Ramos (cell line): Measurements from ENCODE around the gene ESYT3.

Source experiments
- in situ Hi-C: fragments of 300-500 bp; cut with MboI; formaldehyde crosslinking; loops from one replicate; pipeline ENCODE4 v1.14.3; 2022; ENCODE audit warnings: low sequenced_read_pairs; ENCODE audit not compliant: unreplicated experiment

The ESYT3 gene, protein sequence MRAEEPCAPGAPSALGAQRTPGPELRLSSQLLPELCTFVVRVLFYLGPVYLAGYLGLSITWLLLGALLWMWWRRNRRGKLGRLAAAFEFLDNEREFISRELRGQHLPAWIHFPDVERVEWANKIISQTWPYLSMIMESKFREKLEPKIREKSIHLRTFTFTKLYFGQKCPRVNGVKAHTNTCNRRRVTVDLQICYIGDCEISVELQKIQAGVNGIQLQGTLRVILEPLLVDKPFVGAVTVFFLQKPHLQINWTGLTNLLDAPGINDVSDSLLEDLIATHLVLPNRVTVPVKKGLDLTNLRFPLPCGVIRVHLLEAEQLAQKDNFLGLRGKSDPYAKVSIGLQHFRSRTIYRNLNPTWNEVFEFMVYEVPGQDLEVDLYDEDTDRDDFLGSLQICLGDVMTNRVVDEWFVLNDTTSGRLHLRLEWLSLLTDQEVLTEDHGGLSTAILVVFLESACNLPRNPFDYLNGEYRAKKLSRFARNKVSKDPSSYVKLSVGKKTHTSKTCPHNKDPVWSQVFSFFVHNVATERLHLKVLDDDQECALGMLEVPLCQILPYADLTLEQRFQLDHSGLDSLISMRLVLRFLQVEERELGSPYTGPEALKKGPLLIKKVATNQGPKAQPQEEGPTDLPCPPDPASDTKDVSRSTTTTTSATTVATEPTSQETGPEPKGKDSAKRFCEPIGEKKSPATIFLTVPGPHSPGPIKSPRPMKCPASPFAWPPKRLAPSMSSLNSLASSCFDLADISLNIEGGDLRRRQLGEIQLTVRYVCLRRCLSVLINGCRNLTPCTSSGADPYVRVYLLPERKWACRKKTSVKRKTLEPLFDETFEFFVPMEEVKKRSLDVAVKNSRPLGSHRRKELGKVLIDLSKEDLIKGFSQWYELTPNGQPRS

DNA sequence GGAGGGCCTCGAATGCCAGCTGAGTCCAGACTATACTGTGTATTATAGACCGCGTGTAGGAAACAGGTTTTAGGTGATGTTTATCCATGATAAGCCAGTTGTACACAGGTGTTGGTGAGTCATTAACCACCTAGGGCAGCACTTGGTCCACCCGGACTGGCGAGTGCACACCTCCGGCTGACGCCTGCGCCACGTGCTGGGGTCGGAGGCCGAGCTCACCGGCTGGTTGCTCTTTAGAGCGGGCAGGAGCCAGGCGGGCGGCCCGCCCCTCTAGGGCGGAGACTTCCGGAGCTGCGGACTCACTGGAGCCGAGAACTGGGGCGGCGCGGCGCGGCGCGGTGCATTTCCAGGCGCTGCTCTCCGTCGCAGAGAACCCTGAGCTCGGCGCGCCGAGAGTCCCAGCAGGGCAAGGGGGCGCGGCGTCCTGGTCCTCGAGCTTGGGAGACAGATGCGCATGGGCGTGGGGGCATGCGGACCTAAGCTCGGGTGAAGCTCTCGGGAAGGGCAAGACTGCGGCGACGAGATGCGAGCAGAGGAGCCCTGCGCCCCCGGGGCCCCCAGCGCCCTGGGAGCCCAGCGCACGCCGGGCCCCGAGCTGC is at the start of gene ESYT3:
Gene ESYT3, plus strand, starts transcription at position 341 of the 599 bp plus-strand sequence. Its CDS starts 183 bp downstream, at position 524.
- in situ Hi-C loops, result no loop called here

GRCh38 chr3:138384976-138385375 is 49.4 kb upstream of the ESYT3 start:
- in situ Hi-C loops, result no loop called here

GRCh38 chr3:138389144-138389601 is 45.2 kb upstream of the ESYT3 start:
- in situ Hi-C loops, result no loop called here

- in situ Hi-C loops, result no loop called here
These were observed 44.4 kb upstream of the ESYT3 start for GRCh38 chr3:138389841-138390581.

- in situ Hi-C loops, result no loop called here
These were observed 43.9 kb upstream of the ESYT3 start for GRCh38 chr3:138390582-138390932.

DNA sequence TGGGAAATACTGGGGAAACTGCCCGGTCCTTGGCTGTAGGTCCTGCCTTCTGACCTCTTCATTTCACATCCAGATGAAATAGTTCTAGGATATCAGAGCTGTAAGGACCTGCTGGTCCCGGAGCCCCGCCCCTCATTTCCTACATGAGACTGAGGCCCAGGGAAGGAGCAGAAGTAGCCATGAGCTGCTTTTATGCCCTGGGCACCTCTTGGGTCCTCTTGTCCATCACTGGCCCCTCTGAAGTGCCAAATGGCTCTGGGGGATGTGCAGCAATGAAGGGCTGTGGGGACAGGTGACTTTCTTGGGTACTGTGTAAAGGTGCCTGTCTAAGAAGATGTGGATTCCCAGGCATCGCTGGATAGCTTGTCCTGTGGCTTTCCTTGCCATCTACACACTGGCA is 40.3 kb upstream of the ESYT3 start:
- in situ Hi-C loops, result no loop called here

GRCh38 chr3:138394686-138395085 is 39.7 kb upstream of the ESYT3 start:
- in situ Hi-C loops, result no loop called here

- in situ Hi-C loops, result no loop called here
These were observed 38.3 kb upstream of the ESYT3 start for GRCh38 chr3:138395865-138396751.

DNA sequence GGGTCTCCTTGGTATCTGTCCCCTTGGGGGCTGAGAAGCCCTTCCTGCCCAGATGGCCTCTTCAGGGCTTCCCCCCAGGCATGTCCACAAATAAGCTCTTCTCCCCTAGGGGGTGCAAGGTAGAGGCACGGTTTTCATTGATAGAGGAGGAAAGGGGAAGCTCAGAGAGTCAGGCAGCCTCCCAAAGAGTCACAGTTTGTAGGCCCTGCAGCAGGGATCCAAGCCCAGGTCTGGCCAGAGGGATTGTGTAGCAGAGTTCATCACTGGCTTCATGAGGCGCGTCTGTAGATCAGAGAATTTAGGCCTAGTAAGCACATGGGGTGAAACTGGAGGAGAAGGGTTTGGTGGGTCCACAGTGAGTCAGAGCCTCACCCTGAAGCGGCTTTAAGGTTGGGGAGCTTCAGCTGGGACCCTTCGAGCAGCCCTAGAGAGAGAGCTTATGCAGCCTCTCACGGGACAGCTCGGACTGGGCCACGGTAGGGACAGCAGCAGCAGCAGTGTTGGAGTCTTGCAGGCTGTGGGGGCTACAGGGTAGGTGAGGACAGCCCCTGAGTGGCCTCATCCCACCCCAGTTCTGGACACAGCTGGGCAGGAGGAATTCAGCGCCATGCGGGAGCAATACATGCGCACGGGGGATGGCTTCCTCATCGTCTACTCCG is 37.5 kb upstream of the ESYT3 start:
- in situ Hi-C loops, result no loop called here

- in situ Hi-C loops, result no loop called here
These were observed 36.4 kb upstream of the ESYT3 start for GRCh38 chr3:138397983-138398382.

DNA sequence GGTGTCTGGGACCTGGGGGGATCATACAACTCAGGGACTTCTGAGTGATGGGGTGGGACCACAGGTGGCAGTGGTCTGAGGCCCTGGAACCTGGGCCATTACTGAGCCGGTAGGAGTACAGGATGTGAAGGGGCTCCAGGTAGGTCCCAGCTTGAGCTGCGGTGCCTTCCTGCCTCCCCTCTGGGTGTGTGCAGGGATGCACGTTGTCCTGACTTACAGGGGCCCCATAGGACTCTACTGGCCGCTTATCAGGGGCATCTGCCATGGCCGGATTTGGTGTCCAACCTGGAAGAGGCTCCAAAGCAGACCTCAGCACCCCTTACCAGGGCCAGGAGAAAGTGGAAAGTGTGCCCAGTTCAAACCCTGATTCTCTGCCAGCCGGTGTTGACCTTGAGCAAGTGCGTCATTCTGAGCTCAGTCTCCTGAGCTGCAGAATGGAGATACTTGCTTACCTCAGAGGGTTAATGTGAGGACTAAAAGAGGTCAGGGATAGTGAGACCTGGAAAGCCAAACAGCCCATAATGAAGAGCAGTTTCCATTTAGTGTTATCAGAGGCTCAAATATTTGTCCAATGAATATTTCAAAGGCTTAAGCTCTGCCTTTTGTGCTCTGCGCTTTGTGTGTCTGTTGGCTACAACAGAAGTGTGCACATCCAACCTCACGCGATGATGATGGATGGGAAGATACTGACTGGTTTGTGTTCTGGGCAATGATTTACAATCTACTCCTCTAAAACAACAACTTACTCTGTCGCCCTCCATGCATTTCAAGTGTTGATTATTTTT is 35.4 kb upstream of the ESYT3 start:
- in situ Hi-C loops, result no loop called here

DNA sequence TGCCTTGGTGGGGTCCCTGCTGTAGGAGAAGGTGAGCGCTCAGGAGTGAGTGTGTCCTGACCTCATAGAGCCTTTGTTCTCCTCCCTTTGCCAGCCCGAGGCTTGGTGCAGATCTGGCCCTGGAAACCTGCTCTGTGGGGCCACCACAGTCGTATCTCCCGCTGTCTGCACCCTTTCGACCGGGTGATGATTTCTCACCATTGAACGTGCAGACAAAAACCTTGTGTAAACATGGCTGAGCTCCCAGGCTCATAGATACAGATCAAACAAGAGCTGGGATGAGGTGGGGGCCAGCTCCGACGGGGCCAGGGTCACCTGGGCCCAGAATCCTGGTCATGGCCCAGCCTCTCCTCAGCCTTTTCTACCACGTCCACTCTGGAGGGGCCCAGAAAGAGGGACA is 34.6 kb upstream of the ESYT3 start:
- in situ Hi-C loops, result no loop called here

GRCh38 chr3:138400651-138401070 is 33.8 kb upstream of the ESYT3 start:
- in situ Hi-C loops, result no loop called here

- in situ Hi-C loops, result no loop called here
These were observed 32.6 kb upstream of the ESYT3 start for GRCh38 chr3:138401834-138402233.

DNA sequence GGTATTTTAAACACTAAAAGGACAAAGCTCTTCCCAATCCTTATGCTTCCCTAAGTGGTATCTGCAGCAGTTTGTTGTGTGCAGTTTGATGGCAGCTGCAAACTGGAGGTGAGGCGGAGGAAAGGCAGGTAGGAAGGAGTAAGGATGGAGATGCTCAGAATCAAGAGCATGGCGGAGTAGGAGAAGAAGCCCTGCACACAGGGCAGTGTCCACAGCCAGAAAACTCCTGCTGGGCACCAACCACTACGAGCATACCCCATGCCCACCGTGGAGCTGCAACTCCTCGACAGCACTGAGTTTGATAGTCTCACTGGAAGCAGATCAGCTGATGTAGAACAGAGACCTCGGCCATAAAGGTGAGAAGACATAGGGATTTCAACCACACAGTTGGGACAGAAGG is 30.3 kb upstream of the ESYT3 start:
- in situ Hi-C loops, result no loop called here

DNA sequence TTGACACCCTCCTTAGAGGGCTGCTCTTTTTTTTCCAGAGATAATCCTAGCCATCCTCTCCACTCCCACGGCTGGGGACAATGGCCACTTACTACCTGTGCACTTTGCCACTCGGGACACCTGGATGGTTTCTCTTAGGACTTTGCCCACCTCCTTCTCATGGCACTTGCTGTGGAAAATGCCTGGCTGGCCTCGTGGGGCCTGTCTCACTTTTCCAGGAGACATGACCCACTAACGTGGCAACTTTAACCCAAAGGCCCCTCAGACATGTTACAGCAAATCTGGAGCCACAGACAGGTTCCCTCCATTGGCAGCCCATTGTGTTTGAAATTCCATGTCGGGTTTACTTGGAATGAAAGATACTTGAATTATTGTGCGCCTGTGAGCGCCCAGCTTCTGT is 29.4 kb upstream of the ESYT3 start:
- in situ Hi-C loops, result no loop called here

DNA sequence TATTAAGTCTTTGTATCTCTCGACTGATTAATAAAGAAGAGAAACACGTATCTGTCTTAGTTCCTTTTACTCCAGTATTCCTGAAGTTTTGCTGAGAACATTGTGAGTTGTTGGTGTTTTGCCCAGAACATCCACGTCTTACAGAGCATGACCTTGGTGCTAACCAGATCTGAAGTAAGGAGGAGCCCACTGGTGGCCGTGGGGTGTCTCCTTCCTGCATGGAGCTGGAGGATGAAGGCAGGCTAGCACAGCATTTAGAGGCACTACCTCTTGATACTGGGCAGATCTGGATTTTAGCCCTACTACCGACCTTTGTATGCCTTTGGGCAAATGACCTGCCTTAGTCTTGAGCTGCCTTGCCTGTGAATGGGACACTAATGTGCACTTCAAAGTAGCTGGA is 28.9 kb upstream of the ESYT3 start:
- in situ Hi-C loops, result no loop called here

DNA sequence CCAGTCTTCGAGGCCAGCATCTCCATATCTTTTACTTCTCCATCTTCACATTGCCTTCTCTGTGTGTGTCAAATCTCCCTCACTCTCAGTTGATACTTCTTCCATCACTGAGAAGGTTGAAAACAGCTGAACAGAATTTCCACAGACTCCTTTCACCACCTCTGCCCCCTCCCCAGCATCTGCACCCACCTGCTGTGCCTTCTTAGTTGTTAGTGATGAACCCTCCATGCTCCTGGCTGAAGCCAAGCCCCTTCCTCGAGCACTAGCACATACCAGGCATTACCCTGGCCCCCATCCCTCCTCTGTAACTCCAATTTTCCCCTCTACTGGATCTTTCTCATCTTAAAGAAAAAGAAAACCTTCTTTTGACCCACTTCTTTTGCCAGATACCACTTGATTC is 27.8 kb upstream of the ESYT3 start:
- in situ Hi-C loops, result no loop called here
